ENCODE results near the gene ASPA. TPM values are rescaled to one million over a fixed set of nuclear protein-coding genes. Genes with fewer than 3 reads are reported as not detected.

The ASPA gene
- total RNA-seq, 4 donors from 2014 or later: 1.7 to 2.9 (median 2.5) TPM

- TF ChIP-seq CTCF (IDR thresholded peaks at IDR 0.05) (no peak), POLR2AphosphoS5 (IDR thresholded peaks at IDR 0.05) (no peak), EP300 (IDR thresholded peaks at IDR 0.05) (no peak), POLR2A (IDR thresholded peaks at IDR 0.05; ENCODE audit: low read depth) (no peak)
- intact Hi-C loops (cut with DNase I): no loop called here
Observed at GRCh38 chr17:3524024-3524423, 48.2 kb downstream of the ASPA start.

GRCh38 chr17:3526491-3526890 is 50.7 kb downstream of the ASPA start:
- H3K27me3 ChIP-seq: peaks cover 0 to 35% (median 0%) of the 10 kb centered on the region in 4 donors
- 94% methylated on average over 10 of the region's 12 CpGs for WGBS
- no peaks in the 10 kb centered on the region for H3K36me3 ChIP-seq
- no peak for TF ChIP-seq EP300 (IDR thresholded peaks at IDR 0.05)
- TF ChIP-seq CTCF (IDR thresholded peaks at IDR 0.05): no peak
- TF ChIP-seq POLR2A (IDR thresholded peaks at IDR 0.05; ENCODE audit: low read depth): no peak
- no peak for TF ChIP-seq POLR2AphosphoS5 (IDR thresholded peaks at IDR 0.05)
- H3K27ac ChIP-seq (replicated peaks in 1 of 4): no peak overlapping the region
- no peaks in the 10 kb centered on the region for H3K9me3 ChIP-seq
- no peak for DNase-seq (ENCODE audit: extremely low spot score)
- H3K4me1 ChIP-seq: peaks cover 0 to 5% (median 0%) of the 10 kb centered on the region in 4 donors
- H3K4me3 ChIP-seq: no peak overlapping the region
- intact Hi-C loops (cut with DNase I): no loop called here

More at GRCh38 chr17:3524024-3524423, 48.2 kb downstream of the ASPA start:
- H3K4me3 ChIP-seq: no peak overlapping the region
- no peaks in the 10 kb centered on the region for H3K36me3 ChIP-seq
- WGBS: 89% methylated on average over 13 of the region's 13 CpGs
- H3K9me3 ChIP-seq: no peaks in the 10 kb centered on the region
- peaks cover 0 to 12% (median 0%) of the 10 kb centered on the region in 4 donors for H3K27me3 ChIP-seq
- no peak overlapping the region for H3K27ac ChIP-seq (replicated peaks in 1 of 4)
- H3K4me1 ChIP-seq: no peaks in the 10 kb centered on the region
- no peak for DNase-seq (ENCODE audit: extremely low spot score)

DNA sequence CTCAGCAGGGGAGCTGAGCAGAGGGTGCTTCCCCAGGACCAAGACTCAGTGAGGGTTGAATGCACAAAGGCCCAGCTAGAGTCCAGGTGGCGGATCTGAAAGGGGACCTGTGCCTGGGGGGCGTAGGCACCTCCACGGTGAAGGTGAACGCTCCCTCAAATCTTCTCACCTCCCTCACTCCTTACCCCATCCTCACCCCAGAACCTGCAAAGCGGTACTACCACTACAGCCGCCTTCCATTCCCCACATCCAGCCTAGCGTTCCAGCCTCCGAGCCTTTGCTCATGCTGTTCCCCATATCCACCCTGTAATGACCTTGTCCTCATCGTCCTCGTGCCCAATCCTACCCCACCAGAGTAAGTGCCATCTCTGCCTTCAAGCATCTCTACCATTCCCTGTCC is 51.2 kb downstream of the ASPA start:
- Histone ChIP-seq H3K9me3 (no peaks in the 10 kb centered on the region), H3K27ac (replicated peaks in 1 of 4) (no peak overlapping the region), H3K4me3 (no peak overlapping the region), H3K4me1 (peaks cover 0 to 5% (median 0%) of the 10 kb centered on the region in 4 donors), H3K36me3 (no peaks in the 10 kb centered on the region), H3K27me3 (peaks cover 0 to 40% (median 0%) of the 10 kb centered on the region in 4 donors)
- intact Hi-C loops (cut with DNase I): no loop called here
- WGBS: 81% methylated on average over 10 of the region's 10 CpGs
- no peak for TF ChIP-seq POLR2A (IDR thresholded peaks at IDR 0.05; ENCODE audit: low read depth)
- TF ChIP-seq EP300 (IDR thresholded peaks at IDR 0.05): no peak
- TF ChIP-seq CTCF (IDR thresholded peaks at IDR 0.05): no peak
- no peak for TF ChIP-seq POLR2AphosphoS5 (IDR thresholded peaks at IDR 0.05)
- no peak for DNase-seq (ENCODE audit: extremely low spot score)

DNA sequence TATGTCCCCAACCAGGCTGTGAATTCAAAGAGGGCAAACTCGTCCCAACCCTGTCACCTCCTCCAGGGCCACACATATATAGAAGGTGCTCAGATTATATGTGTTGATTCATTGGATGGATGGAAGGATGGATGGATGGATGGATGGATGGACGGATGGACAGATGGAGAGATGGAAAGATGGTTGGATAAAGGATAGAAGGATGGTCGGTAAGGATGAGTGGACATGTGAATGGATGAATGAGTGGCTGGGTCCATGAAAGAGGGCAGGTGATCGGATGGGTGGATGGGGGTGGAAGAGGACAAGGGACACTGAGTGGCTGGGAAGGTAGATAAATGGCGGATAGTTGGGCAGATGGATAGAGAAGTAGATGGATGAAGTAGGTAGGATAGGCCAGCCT is 51.7 kb downstream of the ASPA start:
- Histone ChIP-seq H3K27ac (replicated peaks in 1 of 4) (no peak overlapping the region), H3K4me1 (peaks cover 0 to 5% (median 0%) of the 10 kb centered on the region in 4 donors), H3K9me3 (no peaks in the 10 kb centered on the region), H3K36me3 (no peaks in the 10 kb centered on the region), H3K4me3 (no peak overlapping the region), H3K27me3 (peaks cover 0 to 45% (median 0%) of the 10 kb centered on the region in 4 donors)
- WGBS: 86% methylated on average over 5 of the region's 5 CpGs
- TF ChIP-seq POLR2A (IDR thresholded peaks at IDR 0.05; ENCODE audit: low read depth) (no peak), EP300 (IDR thresholded peaks at IDR 0.05) (no peak), CTCF (IDR thresholded peaks at IDR 0.05) (no peak)
- no peak for DNase-seq (ENCODE audit: extremely low spot score)
- intact Hi-C loops (cut with DNase I): no loop called here

DNA sequence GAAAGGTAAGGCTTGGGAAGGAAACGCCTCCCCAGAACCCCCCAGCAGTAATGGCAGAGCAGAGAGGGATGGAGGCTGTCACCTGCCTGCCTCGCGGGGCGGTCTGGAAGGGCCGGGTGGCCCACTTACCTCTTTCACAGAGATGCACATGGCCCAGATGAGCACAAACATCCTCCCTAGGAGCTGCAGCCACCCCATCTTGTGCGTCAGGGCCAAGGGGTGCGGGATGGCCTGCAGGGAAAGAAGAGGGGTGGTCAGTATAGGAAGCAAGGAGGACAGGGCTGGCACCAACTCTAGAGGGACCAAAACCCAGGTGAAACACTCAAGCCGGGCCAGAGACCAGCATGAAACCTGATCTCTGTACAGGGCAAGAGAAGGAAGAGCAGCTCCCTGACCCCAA is 52.1 kb downstream of the ASPA start:
- H3K36me3 ChIP-seq: no peaks in the 10 kb centered on the region
- no peak overlapping the region for H3K4me3 ChIP-seq
- H3K27ac ChIP-seq (replicated peaks in 1 of 4): no peak overlapping the region
- DNase-seq (ENCODE audit: extremely low spot score): no peak
- H3K27me3 ChIP-seq: peaks cover 0 to 49% (median 0%) of the 10 kb centered on the region in 4 donors
- H3K9me3 ChIP-seq: no peaks in the 10 kb centered on the region
- TF ChIP-seq POLR2AphosphoS5 (IDR thresholded peaks at IDR 0.05): no peak
- no peak for TF ChIP-seq CTCF (IDR thresholded peaks at IDR 0.05)
- TF ChIP-seq EP300 (IDR thresholded peaks at IDR 0.05): no peak
- no peak for TF ChIP-seq POLR2A (IDR thresholded peaks at IDR 0.05; ENCODE audit: low read depth)
- peaks cover 0 to 5% (median 0%) of the 10 kb centered on the region in 4 donors for H3K4me1 ChIP-seq
- WGBS: 87% methylated on average over 7 of the region's 8 CpGs
- intact Hi-C loops (cut with DNase I): no loop called here
